OCI-LY7 (cell line): ENCODE measurements around the gene KDM3B. TPM values are rescaled to one million over a fixed set of nuclear protein-coding genes. Genes with fewer than 3 reads are reported as not detected.

Experiments used
- Bru-seq: library from RNA; stranded (reverse); fragments of 400-500 nt; gene quantifications from one replicate; lab custom pipeline; 2021; lab: Mats Ljungman, UMichigan
- BruChase-seq, 2 experiments: library from RNA; stranded (reverse); fragments of 400-500 nt; gene quantifications; one replicate each; lab custom pipeline; 2021; lab: Mats Ljungman, UMichigan
- BruUV-seq: library from RNA; stranded (reverse); fragments of 400-500 nt; replicated peaks from 2 replicates; lab custom pipeline; 2021; lab: Mats Ljungman, UMichigan
- CTCF ChIA-PET: fragments of 300-600 bp; sonication (Branson Sonifier 250); formaldehyde crosslinking; loops from one replicate; lab custom pipeline; 2022; ENCODE audit warnings: antibody characterized with exemption; ENCODE audit not compliant: unreplicated experiment; lab: Charles Lee
- POLR2A ChIA-PET: fragments of 300-600 bp; sonication (Branson Sonifier 250); formaldehyde crosslinking; loops from one replicate; lab custom pipeline; 2022; ENCODE audit warnings: antibody characterized with exemption; lab: Charles Lee
- DNase-seq: peaks from one replicate; pipeline ENCODE4 v3.0.0-alpha.2; 2015; ENCODE audit warnings: low spot score
- H2AFZ ChIP-seq: fragments of 200-600 bp; sonication (generic), shearing (Covaris generic); 2 replicates; pipeline ENCODE4 v1.6.1; 2014; ENCODE audit warnings: mild to moderate bottlenecking, antibody characterized with exemption, low read length, moderate library complexity
- H3K27ac ChIP-seq: fragments of 200-600 bp; sonication (generic); 2 replicates; pipeline ENCODE4 v1.5.1; 2014; ENCODE audit warnings: mixed run types, low read depth, mild to moderate bottlenecking, moderate library complexity, low read length, inconsistent platforms; ENCODE audit not compliant: poor library complexity, severe bottlenecking
- H3K36me3 ChIP-seq: fragments of 200-600 bp; sonication (generic); 2 replicates; pipeline ENCODE4 v1.6.1; 2014; ENCODE audit warnings: mild to moderate bottlenecking, antibody characterized with exemption, low read length, moderate library complexity, mixed read lengths; ENCODE audit not compliant: insufficient read depth
- H3K4me1 ChIP-seq: fragments of 200-600 bp; sonication (generic); 2 replicates; pipeline ENCODE4 v1.5.1; 2014; ENCODE audit warnings: mild to moderate bottlenecking, low read length; ENCODE audit not compliant: insufficient read depth, poor library complexity, severe bottlenecking
- H3K4me2 ChIP-seq: fragments of 200-600 bp; sonication (generic); 2 replicates; pipeline ENCODE4 v1.6.1; 2014; ENCODE audit warnings: mild to moderate bottlenecking, low read length
- H3K4me3 ChIP-seq: fragments of 200-600 bp; sonication (generic); 2 replicates; pipeline ENCODE4 v1.5.1; 2014; ENCODE audit warnings: mild to moderate bottlenecking, low read depth, low read length; ENCODE audit not compliant: poor library complexity, severe bottlenecking
- H3K79me2 ChIP-seq: fragments of 200-600 bp; sonication (generic); 2 replicates; pipeline ENCODE4 v1.6.1; 2016; ENCODE audit warnings: low read depth, mild to moderate bottlenecking, low read length, moderate library complexity, mixed read lengths; ENCODE audit not compliant: insufficient read depth
- H3K9me2 ChIP-seq: fragments of 200-600 bp; sonication (generic); 2 replicates; pipeline ENCODE4 v1.6.1; 2016; ENCODE audit warnings: mild to moderate bottlenecking, low read length, mixed read lengths; ENCODE audit not compliant: insufficient read depth
- H3K9me3 ChIP-seq: fragments of 200-600 bp; sonication (generic); 2 replicates; pipeline ENCODE4 v1.6.1; 2014; ENCODE audit warnings: mild to moderate bottlenecking, mixed run types, low read length, mixed read lengths
- H4K20me1 ChIP-seq: fragments of 200-600 bp; sonication (generic); 2 replicates; pipeline ENCODE4 v1.6.1; 2014; ENCODE audit warnings: mild to moderate bottlenecking, antibody characterized with exemption, low read length, moderate library complexity, mixed read lengths; ENCODE audit not compliant: insufficient read depth
- EZH2phosphoT487 ChIP-seq: fragments of 200-600 bp; sonication (generic); IDR thresholded peaks from 2 replicates; pipeline ENCODE4 v1.6.1; 2018; ENCODE audit warnings: low read depth, borderline replicate concordance, mild to moderate bottlenecking, mixed run types, antibody characterized with exemption, low read length, moderate library complexity, mixed read lengths
- intact Hi-C: fragments of 100-400 bp; cut with micrococcal nuclease; formaldehyde crosslinking; loops from one replicate; pipeline ENCODE4 v1.10.0; 2022; ENCODE audit not compliant: unreplicated experiment
- long read RNA-seq: library from polyadenylated mRNA; stranded (forward); transcript quantifications from one replicate; pipeline ENCODE4 v2.0.0, GENCODE V29; 2022
- total RNA-seq, 2 experiments: library from RNA; depleted of rRNA in 1 of 2; stranded (reverse); fragments of >200 nt in 1 of 2; shearing (Covaris generic) in 1 of 2; gene quantifications; 2 replicates each; pipeline ENCODE4 v1.2.3, GENCODE V29; 2014 to 2022
- TF ChIP-seq, protein P1 (sequence below): fragments of 200-600 bp; sonication (generic); conservative IDR thresholded peaks from 2 replicates; pipeline ENCODE4 v1.5.1; 2014; ENCODE audit warnings: mild to moderate bottlenecking, antibody characterized with exemption, low read length, moderate library complexity, mixed read lengths

The KDM3B gene, protein sequence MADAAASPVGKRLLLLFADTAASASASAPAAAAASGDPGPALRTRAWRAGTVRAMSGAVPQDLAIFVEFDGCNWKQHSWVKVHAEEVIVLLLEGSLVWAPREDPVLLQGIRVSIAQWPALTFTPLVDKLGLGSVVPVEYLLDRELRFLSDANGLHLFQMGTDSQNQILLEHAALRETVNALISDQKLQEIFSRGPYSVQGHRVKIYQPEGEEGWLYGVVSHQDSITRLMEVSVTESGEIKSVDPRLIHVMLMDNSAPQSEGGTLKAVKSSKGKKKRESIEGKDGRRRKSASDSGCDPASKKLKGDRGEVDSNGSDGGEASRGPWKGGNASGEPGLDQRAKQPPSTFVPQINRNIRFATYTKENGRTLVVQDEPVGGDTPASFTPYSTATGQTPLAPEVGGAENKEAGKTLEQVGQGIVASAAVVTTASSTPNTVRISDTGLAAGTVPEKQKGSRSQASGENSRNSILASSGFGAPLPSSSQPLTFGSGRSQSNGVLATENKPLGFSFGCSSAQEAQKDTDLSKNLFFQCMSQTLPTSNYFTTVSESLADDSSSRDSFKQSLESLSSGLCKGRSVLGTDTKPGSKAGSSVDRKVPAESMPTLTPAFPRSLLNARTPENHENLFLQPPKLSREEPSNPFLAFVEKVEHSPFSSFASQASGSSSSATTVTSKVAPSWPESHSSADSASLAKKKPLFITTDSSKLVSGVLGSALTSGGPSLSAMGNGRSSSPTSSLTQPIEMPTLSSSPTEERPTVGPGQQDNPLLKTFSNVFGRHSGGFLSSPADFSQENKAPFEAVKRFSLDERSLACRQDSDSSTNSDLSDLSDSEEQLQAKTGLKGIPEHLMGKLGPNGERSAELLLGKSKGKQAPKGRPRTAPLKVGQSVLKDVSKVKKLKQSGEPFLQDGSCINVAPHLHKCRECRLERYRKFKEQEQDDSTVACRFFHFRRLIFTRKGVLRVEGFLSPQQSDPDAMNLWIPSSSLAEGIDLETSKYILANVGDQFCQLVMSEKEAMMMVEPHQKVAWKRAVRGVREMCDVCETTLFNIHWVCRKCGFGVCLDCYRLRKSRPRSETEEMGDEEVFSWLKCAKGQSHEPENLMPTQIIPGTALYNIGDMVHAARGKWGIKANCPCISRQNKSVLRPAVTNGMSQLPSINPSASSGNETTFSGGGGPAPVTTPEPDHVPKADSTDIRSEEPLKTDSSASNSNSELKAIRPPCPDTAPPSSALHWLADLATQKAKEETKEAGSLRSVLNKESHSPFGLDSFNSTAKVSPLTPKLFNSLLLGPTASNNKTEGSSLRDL (N-terminal part only)
- total RNA-seq (2014; rRNA removed; shearing (Covaris generic)) (51.1 and 57.1 TPM in 2 replicates), total RNA-seq (2022) (63.6 and 64.8 TPM in 2 replicates), Bru-seq, nascent RNA (percentile 79 among the genes with signal in this experiment), BruChase-seq, experiment 1, labeled RNA remaining after a 6-hour chase (percentile 77 among the genes with signal in this experiment), BruChase-seq, experiment 2, labeled RNA remaining after a 2-hour chase (percentile 82 among the genes with signal in this experiment)
- long read RNA-seq, full-length matches to known transcripts: 5 of 42 reads
- long read RNA-seq, partial matches to known transcripts: 31 of 42 reads
- long read RNA-seq, other reads (novel, unspliced or antisense): 6 of 42 reads

- peaks cover 31% of the 10 kb centered on the region for H4K20me1 ChIP-seq
- peak within 1 kb of the TSS; percentile 73 for H3K27ac ChIP-seq
- peak within 1 kb of the TSS; percentile 35; the same call in 1 of the 2 replicates for H2AFZ ChIP-seq
- H3K4me1 ChIP-seq: peaks cover 19% of the 10 kb centered on the region
- H3K9me3 ChIP-seq: no peaks in the 10 kb centered on the region
- ChIA-PET CTCF (interaction anchor here (0.6 to 3.9 kb wide), 9 partner anchors 9 to 174 kb away, joined by 3 to 34 read pairs (median 4); partner anchors contain the start of genes BRD8 and FAM53C), POLR2A (interaction anchor here (0.5 to 8.4 kb wide), 7 partner anchors 9 to 174 kb away, joined by 3 to 102 read pairs (median 4); partner anchors contain the start of genes BRD8, CDC23, CDC25C and FAM53C)
- intact Hi-C loops: loop anchor here (1.0 to 5.0 kb wide), 3 partner anchors 13 to 190 kb away; partner anchors contain the start of gene ETF1
- peak; percentile 90 for DNase-seq
- peak within 1 kb of the TSS; percentile 98 for H3K4me3 ChIP-seq
- BruUV-seq: TSS peak; percentile 60
- H3K79me2 ChIP-seq: peaks cover 42% of the 10 kb centered on the region
- no peaks in the 10 kb centered on the region for H3K9me2 ChIP-seq
- TF ChIP-seq, protein P1, sequence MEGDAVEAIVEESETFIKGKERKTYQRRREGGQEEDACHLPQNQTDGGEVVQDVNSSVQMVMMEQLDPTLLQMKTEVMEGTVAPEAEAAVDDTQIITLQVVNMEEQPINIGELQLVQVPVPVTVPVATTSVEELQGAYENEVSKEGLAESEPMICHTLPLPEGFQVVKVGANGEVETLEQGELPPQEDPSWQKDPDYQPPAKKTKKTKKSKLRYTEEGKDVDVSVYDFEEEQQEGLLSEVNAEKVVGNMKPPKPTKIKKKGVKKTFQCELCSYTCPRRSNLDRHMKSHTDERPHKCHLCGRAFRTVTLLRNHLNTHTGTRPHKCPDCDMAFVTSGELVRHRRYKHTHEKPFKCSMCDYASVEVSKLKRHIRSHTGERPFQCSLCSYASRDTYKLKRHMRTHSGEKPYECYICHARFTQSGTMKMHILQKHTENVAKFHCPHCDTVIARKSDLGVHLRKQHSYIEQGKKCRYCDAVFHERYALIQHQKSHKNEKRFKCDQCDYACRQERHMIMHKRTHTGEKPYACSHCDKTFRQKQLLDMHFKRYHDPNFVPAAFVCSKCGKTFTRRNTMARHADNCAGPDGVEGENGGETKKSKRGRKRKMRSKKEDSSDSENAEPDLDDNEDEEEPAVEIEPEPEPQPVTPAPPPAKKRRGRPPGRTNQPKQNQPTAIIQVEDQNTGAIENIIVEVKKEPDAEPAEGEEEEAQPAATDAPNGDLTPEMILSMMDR: peak; percentile 91
- no peak for TF ChIP-seq EZH2phosphoT487
- peak within 1 kb of the TSS; percentile 90 for H3K4me2 ChIP-seq
- H3K36me3 ChIP-seq: peaks cover 58% of the 10 kb centered on the region
Measured at GRCh38 chr5:138352071-138352721, at the start of gene KDM3B. TSS of gene KDM3B (plus strand) at chr5:138352685. CDS start at chr5:138352796, 111 bp downstream.

DNA sequence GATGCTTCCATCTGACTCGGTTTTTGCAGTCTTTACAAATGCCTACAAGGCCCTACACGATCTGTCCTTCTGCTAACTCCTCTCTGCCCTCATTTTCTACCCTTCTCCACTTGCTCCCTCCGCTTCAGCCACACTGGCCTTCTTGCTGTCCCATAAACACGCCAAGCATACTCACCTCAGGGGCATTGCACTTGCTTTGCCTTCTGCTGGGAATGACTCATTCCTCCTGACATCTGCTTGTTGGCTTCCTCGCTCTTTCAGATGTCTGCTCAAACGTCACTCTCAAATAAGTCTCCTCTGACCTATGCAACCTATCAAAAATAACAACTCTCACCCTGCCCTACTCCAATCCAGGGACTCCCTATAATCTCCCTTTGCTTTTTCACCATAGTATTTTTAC is 49.1 kb upstream of the KDM3B start:
- ChIA-PET CTCF (interaction anchor here (0.7 kb wide), 1 partner anchor 49 kb away, joined by 6 read pairs; the partner anchor contains the start of gene KDM3B), POLR2A (interaction anchor here (0.6 kb wide), 1 partner anchor 202 kb away, joined by 5 read pairs; no protein-coding TSS in a partner anchor)
- H3K4me2 ChIP-seq: no peak overlapping the region
- no peaks in the 10 kb centered on the region for H3K9me3 ChIP-seq
- no peak for TF ChIP-seq EZH2phosphoT487
- TF ChIP-seq, protein P1: no peak
- BruUV-seq: no TSS peak
- DNase-seq: no peak
- peaks cover 4% of the 10 kb centered on the region for H3K36me3 ChIP-seq
- no peaks in the 10 kb centered on the region for H3K9me2 ChIP-seq
- no peaks in the 10 kb centered on the region for H4K20me1 ChIP-seq
- H3K79me2 ChIP-seq: no peaks in the 10 kb centered on the region
- H3K4me1 ChIP-seq: no peaks in the 10 kb centered on the region
- intact Hi-C loops: no loop called here
- no peak overlapping the region for H3K4me3 ChIP-seq
- H2AFZ ChIP-seq: no peak overlapping the region
- no peak overlapping the region for H3K27ac ChIP-seq
